HFF-Myc (cell line): Measurements from ENCODE around the gene CELF1.
"Not testable (repeated sequence)": the region's sequence is repeated elsewhere in the genome, so short reads cannot be mapped to it uniquely, and the experiment has no call there.

Source experiments
- DNase-seq: peaks from one replicate; pipeline ENCODE4 v3.0.0-alpha.2; 2011; ENCODE audit warnings: low read depth; ENCODE audit errors: extremely low read depth
- H3K4me3 ChIP-seq: replicated peaks from 2 replicates; pipeline ENCODE4 v1.5.1; 2011; ENCODE audit warnings: low read depth, mild to moderate bottlenecking, control low read depth, low read length
- TF ChIP-seq, protein P1 (sequence below): IDR thresholded peaks from 2 replicates; pipeline ENCODE4 v1.5.1; 2012; ENCODE audit warnings: mild to moderate bottlenecking, low read depth, low read length, control low read depth; ENCODE audit errors: missing control alignments

CELF1 gene

DNA sequence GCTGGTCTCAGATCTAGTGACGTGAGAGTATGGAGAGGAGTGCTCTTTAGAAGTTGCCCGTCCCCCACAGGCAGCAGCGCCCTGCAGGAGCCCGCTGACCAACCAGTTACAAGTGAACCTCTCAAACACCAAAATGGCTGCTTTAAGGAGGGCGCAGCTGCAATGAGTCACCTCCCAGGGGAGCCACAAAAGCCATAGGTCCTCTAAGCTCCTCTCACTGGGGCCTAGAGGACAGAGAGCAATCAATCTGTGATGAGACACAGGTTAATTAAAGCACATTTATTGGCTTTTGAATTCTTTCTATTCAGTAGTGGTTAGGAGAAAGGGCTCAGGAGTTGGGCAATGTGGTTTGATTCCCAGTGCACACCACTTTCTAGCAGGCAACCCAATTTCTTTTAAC lies 88.4 kb downstream of the CELF1 start:
- no peak overlapping the region for H3K4me3 ChIP-seq
- DNase-seq, result no peak
- TF ChIP-seq, protein P1, sequence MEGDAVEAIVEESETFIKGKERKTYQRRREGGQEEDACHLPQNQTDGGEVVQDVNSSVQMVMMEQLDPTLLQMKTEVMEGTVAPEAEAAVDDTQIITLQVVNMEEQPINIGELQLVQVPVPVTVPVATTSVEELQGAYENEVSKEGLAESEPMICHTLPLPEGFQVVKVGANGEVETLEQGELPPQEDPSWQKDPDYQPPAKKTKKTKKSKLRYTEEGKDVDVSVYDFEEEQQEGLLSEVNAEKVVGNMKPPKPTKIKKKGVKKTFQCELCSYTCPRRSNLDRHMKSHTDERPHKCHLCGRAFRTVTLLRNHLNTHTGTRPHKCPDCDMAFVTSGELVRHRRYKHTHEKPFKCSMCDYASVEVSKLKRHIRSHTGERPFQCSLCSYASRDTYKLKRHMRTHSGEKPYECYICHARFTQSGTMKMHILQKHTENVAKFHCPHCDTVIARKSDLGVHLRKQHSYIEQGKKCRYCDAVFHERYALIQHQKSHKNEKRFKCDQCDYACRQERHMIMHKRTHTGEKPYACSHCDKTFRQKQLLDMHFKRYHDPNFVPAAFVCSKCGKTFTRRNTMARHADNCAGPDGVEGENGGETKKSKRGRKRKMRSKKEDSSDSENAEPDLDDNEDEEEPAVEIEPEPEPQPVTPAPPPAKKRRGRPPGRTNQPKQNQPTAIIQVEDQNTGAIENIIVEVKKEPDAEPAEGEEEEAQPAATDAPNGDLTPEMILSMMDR, result no peak

DNA sequence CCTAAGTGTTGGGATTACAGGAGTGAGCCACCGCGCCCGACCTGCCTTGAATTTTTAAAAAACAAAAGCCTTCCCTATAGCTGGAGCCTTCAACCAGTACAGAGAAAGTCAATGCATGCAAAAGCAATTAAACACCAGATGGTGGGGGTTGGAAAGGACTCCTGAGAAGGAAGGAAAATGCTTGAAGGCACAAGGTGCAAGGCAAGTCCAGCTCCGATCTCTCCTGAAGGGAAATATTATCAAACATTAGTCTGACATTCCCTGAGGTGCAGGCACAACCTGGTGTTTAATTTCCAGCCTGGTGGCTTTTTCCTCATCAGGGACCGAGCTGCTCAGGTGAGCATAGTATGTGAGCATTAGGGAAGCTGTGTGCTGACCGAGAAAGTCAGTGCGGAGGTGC lies 91.1 kb downstream of the CELF1 start:
- no peak overlapping the region for H3K4me3 ChIP-seq
- DNase-seq, result no peak
- TF ChIP-seq, protein P1, result no peak

DNA sequence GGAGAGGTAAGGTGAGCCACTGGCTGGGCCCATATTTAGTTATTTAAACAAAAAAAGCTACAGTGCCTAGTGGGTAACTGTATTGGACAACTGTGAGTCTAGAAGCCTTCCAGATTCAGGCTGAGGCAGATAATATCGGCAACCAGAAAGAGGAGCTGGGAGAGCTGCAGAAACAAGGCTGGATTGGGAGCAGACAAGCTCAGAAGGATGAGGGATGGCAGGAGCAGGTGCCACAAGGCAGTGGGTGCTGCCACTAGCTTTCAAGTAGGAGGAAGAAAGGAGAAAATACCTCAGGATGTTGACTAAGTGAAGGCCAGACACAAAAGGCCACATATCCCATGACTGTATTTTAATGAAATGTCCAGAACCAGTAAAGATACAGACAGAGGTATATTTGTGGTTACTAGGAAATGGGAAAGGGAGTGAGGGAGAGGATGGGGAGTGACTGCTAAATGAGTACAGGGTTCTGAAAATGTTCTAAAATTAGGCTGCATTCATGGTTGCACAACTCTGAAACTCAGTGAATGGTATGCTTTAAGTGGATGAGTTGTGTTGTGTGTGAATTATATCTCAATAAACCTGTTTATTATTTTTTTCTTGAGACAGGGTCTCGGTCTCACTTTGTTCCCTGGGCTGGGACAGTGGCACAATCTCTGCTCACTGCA lies 92.2 kb downstream of the CELF1 start:
- no peak for DNase-seq
- no peak overlapping the region for H3K4me3 ChIP-seq
- TF ChIP-seq, protein P1, result no peak

DNA sequence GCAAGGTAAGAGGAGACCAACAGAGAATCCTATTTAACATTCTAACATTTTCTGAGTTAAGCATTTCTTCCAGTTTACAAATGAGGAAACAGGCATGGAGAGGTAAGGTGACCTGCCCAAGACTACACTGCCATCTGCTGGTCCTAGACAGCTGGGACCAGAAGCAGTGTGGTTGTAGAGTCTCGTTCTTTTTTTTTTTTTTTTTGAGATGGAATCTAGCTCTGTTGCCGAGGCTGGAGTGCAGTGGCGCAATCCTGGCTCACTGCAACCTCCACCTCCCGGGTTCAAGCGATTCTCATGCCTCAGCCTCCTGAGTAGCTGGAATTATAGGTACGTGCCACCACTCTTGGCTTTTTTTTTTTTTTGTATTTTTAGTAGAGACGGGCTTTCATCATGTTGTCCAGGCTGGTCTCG lies 98.7 kb downstream of the CELF1 start:
- DNase-seq, result peak; percentile 66
- TF ChIP-seq, protein P1, result peak; percentile 86
- H3K4me3 ChIP-seq, result not testable (repeated sequence)

DNA sequence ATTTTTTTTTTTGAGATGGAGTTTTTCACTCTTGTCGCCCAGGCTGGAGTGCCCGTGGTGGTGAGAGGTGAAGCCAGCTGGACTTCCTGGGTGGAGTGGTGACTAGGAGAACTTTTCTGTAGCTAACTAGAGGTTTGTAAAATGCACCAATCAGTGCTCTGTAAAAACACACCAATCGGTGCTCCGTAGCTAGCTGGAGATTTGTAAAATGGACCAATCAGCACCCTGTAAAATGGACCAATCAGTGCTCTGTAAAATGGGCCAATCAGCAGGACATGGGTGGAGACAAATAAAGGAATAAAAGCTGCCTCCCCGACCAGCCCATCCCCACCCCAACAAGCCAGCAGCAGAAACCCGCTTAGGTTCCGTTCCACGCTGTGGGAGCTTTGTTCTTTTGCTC lies 99.6 kb downstream of the CELF1 start:
- TF ChIP-seq, protein P1, result no peak
- H3K4me3 ChIP-seq, result no peak overlapping the region
- DNase-seq, result no peak

DNA sequence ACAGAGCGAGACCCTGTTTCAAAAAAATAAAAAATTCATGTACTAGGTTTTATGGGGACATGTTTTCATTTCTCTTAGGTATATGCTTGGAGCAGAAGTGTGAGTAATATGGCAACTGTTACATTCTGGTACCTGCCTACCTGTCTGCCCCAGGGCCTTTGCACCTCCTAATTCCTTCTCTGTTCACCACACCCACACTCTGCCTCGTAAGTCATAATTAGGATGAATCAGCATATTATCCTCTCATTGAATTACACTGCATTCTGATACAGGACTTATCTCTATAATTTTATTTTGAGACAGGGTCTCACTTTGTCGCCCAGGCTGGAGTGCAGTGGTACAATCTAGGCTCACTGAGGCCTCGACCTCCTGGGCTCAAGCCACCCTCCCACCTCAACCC lies 100.9 kb downstream of the CELF1 start:
- H3K4me3 ChIP-seq, result no peak overlapping the region
- TF ChIP-seq, protein P1, result no peak
- DNase-seq, result no peak

DNA sequence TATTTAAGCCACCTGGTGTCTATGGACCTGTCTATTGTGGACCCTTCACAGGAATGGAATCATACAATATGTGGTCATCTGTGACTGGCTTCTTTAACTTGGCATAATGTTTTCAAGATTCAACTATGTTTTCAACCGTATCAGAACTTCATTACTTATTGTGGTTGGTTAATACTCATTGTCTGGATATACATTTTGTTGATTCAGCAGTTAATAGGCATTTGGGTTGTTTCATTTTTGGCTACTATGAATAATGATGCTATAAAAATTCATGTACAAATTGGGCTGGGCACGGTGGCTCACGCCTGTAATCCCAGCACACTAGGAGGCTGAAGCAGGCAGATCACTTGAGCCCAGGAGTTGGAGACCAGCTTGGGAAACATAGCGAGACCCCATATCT lies 101.5 kb downstream of the CELF1 start:
- no peak overlapping the region for H3K4me3 ChIP-seq
- TF ChIP-seq, protein P1, result no peak

More for the DNA sequence above, 101.5 kb downstream of the CELF1 start:
- no peak for DNase-seq
